ENCODE data around the gene NDST1. TPM values are rescaled to one million over a fixed set of nuclear protein-coding genes. Genes with fewer than 3 reads are reported as not detected.

Gene NDST1
- total RNA-seq, 6 experiments from 2014 or later: 126 to 199 (median 147) TPM

DNA sequence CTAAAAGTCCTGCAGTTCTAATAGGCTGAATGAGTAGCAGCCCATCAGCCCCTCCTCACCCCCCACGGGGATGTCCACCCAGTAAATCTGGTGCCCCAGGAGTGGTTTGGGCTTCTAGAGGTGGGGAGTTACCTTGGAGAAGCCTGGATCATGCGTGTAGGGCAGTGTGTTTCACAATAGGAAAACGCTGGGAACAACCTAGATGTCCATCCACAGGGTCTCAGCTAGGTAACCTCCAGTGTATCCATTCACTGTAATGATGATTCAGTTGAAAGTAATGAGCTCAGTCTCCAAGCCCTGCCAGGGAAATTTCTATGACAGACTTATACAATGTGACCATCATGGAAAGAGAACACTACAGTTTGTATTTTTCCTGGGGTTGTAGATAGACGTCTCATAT lies 51.8 kb downstream of the NDST1 start:
- Mint-ChIP-seq H3K36me3 (ENCODE audit: low read depth) (peaks cover 22% of the 10 kb centered on the region), H3K27ac (peak overlapping the region; percentile 72), H3K27me3 (ENCODE audit: insufficient read depth) (peaks cover 9% of the 10 kb centered on the region), H3K9me3 (peaks cover 5% of the 10 kb centered on the region; the same call in 1 of the 2 replicates), H3K4me3 (no peak overlapping the region), H3K4me1 (ENCODE audit: low read depth) (peaks cover 30% of the 10 kb centered on the region)
- TF ChIP-seq, protein P1, sequence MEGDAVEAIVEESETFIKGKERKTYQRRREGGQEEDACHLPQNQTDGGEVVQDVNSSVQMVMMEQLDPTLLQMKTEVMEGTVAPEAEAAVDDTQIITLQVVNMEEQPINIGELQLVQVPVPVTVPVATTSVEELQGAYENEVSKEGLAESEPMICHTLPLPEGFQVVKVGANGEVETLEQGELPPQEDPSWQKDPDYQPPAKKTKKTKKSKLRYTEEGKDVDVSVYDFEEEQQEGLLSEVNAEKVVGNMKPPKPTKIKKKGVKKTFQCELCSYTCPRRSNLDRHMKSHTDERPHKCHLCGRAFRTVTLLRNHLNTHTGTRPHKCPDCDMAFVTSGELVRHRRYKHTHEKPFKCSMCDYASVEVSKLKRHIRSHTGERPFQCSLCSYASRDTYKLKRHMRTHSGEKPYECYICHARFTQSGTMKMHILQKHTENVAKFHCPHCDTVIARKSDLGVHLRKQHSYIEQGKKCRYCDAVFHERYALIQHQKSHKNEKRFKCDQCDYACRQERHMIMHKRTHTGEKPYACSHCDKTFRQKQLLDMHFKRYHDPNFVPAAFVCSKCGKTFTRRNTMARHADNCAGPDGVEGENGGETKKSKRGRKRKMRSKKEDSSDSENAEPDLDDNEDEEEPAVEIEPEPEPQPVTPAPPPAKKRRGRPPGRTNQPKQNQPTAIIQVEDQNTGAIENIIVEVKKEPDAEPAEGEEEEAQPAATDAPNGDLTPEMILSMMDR (IDR thresholded peaks at IDR 0.05): no peak
- DNase-seq: peak; percentile 65

DNA sequence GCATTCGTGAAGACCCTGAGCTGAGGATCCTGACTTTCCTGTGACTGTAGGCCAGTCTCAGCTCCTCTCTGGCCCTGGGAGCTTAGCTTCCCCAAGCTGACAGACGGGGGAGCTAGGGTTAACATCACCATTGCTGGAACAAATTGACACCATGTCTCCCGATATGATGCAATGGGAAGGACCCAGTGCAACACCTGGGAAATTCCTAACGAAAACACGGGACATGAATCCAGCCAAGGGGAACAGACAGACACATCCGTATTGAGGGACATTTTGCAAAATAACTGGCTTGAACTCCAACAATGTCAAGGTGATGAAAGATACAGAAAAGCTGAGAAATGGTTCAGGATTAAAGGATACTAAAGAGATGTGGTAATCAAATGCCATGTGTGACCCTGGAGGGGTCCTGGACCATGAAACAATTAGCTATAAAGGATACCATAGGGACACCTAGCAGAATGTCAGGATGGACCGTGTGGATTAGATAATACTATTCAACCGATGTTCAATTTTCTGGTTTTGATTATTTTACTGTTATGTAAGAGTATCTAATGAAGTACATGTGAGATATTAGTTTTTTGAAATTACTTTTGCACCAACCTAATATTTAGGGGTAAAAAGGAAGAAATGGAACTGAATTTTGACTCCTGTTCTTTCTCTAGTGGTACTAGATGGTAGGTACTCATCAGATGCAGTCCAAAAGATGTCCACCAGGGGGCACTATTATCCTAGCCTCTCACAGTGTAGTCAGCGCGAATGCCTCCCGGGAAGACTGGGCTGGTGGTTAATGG lies 52.7 kb downstream of the NDST1 start:
- Mint-ChIP-seq H3K27ac (peak overlapping the region; percentile 72), H3K9me3 (peaks cover 5% of the 10 kb centered on the region; the same call in 1 of the 2 replicates), H3K4me3 (no peak overlapping the region), H3K36me3 (ENCODE audit: low read depth) (peaks cover 15% of the 10 kb centered on the region), H3K27me3 (ENCODE audit: insufficient read depth) (peaks cover 9% of the 10 kb centered on the region), H3K4me1 (ENCODE audit: low read depth) (peaks cover 30% of the 10 kb centered on the region)
- DNase-seq: peak; percentile 81
- TF ChIP-seq, protein P1 (IDR thresholded peaks at IDR 0.05): peak; percentile 98

DNA sequence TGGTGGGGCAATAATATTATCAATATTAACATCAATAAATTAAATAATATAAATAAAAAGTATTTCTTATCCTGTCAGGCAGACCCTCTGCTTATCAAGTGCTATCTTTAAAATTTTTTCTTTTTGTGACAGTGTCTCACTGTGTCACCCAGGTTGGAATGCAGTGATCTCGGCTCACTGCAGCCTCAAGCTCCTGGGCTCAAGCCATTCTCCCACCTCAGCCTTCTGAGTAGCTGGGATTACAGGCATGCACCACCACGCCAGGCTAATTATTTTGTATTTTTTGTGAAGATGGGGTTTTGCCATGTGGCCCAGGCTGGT lies 53.2 kb downstream of the NDST1 start:
- Mint-ChIP-seq H3K4me1 (ENCODE audit: low read depth) (peaks cover 30% of the 10 kb centered on the region), H3K36me3 (ENCODE audit: low read depth) (peaks cover 15% of the 10 kb centered on the region)
- TF ChIP-seq, protein P1 (IDR thresholded peaks at IDR 0.05): peak; percentile 57

DNA sequence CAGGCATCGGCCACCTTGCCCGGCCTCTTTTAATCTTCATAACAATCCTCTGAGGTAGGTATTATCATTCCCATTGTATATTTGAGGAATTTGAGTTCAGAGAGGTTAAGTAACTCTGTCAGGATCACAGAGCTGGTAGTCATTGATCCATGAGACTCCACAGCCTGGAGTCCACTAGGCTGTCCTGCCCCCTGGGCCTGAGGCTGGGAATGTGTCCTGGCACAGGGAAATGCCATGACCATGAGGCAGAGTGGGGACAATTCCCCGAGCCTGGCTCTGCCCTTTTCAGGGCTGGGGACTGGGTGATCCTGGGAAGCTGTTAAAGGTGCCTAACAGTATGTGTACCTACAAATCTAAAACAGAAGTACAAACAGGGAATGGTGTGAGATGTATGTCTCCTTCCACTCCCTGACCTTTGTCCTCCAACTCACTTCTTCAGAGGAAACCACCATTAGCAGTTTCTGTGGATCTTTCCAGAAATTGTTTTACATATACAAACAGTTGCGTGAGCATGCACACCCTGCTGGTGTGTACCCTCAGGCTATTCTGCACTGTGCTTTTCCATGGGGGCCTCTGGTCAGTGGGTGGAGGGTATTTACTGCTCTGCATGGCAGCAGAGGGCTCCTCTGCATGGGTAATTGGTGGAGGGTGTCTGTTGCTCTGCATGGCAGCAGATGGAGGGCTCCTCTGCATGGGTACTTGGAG lies 53.8 kb downstream of the NDST1 start:
- peaks cover 9% of the 10 kb centered on the region for H3K27me3 Mint-ChIP-seq (ENCODE audit: insufficient read depth)
- H3K9me3 Mint-ChIP-seq: peaks cover 5% of the 10 kb centered on the region; the same call in 1 of the 2 replicates
- peaks cover 10% of the 10 kb centered on the region for H3K36me3 Mint-ChIP-seq (ENCODE audit: low read depth)
- no peak for DNase-seq
- TF ChIP-seq, protein P1 (IDR thresholded peaks at IDR 0.05): no peak
- H3K4me3 Mint-ChIP-seq: no peak overlapping the region
- H3K27ac Mint-ChIP-seq: no peak overlapping the region; the same call in 1 of the 2 replicates
- peaks cover 31% of the 10 kb centered on the region for H3K4me1 Mint-ChIP-seq (ENCODE audit: low read depth)

More for the DNA sequence above, 53.2 kb downstream of the NDST1 start:
- Mint-ChIP-seq H3K27me3 (ENCODE audit: insufficient read depth) (peaks cover 9% of the 10 kb centered on the region), H3K27ac (no peak overlapping the region), H3K4me3 (no peak overlapping the region), H3K9me3 (peaks cover 5% of the 10 kb centered on the region; the same call in 1 of the 2 replicates)
- DNase-seq: no peak

DNA sequence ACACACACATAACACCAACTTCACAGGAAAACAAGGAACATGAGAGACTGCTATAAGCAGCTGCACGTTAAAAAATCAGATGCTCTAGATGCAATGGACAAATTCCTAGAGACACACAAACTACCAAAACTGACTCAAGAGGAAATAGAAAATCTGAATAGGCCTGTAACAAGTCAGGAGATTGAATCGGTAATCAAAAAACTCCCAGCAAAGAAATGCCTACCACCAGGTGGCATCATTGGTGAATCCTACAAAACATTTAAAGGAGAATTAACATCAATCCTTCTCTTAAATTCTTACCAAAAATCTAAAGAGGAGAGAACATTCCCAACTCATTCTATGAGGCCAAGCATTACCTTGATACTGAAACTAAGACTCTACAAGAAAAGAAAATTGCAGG lies 54.9 kb downstream of the NDST1 start:
- TF ChIP-seq, protein P1 (IDR thresholded peaks at IDR 0.05): peak; percentile 89
- H3K4me3 Mint-ChIP-seq: no peak overlapping the region
- H3K27me3 Mint-ChIP-seq (ENCODE audit: insufficient read depth): peaks cover 9% of the 10 kb centered on the region
- peak overlapping the region; percentile 1; the same call in 1 of the 2 replicates for H3K27ac Mint-ChIP-seq
- H3K4me1 Mint-ChIP-seq (ENCODE audit: low read depth): peaks cover 42% of the 10 kb centered on the region
- peaks cover 9% of the 10 kb centered on the region for H3K36me3 Mint-ChIP-seq (ENCODE audit: low read depth)
- peak; percentile 64 for DNase-seq
- H3K9me3 Mint-ChIP-seq: peaks cover 5% of the 10 kb centered on the region; the same call in 1 of the 2 replicates
